H1 (cell line): Measurements from ENCODE around the gene PRKD1. TPM values are rescaled to one million over a fixed set of nuclear protein-coding genes. Genes with fewer than 3 reads are reported as not detected.

Source experiments
- CTCF ChIA-PET: fragments of 300-600 bp; sonication (Branson Sonifier 250); formaldehyde crosslinking; loops from one replicate; lab custom pipeline; 2021; ENCODE audit not compliant: partially characterized antibody; lab: Charles Lee
- POLR2A ChIA-PET: fragments of 300-600 bp; sonication (Branson Sonifier 250); formaldehyde crosslinking; loops from one replicate; lab custom pipeline; 2021; ENCODE audit warnings: inconsistent platforms; ENCODE audit not compliant: partially characterized antibody; lab: Charles Lee
- DNase-seq, 2 experiments: peaks; one replicate each; pipeline versions ENCODE4 v3.0.0 to v3.0.0-alpha.2; 2010 to 2022; ENCODE audit warnings: low spot score in 2 of 2, low read depth in 1 of 2, mixed read lengths in 1 of 2
- FAIRE-seq: peaks from 2 replicates; lab custom pipeline; 2011; peaks lifted over from hg19 to GRCh38; lab: Jason Lieb, UNC
- H2AFZ ChIP-seq: 2 replicates; pipeline ENCODE4 v1.8.1; 2012; ENCODE audit warnings: low read length, inconsistent platforms
- H2AK5ac ChIP-seq: 2 replicates; pipeline ENCODE4 v1.6.1; 2013; ENCODE audit warnings: low read depth, low read length
- H2BK120ac ChIP-seq: replicated peaks from 2 replicates; pipeline ENCODE3; 2013; ENCODE audit warnings: low read depth, low read length, inconsistent platforms
- H2BK12ac ChIP-seq: 2 replicates; pipeline ENCODE4 v1.6.1; 2013; ENCODE audit warnings: low read depth, low read length
- H2BK15ac ChIP-seq: 2 replicates; pipeline ENCODE4 v1.6.1; 2013; ENCODE audit warnings: low read length
- H2BK20ac ChIP-seq: 2 replicates; pipeline ENCODE4 v1.6.1; 2013; ENCODE audit warnings: low read length
- H2BK5ac ChIP-seq: 2 replicates; pipeline ENCODE4 v1.6.1; 2013; ENCODE audit warnings: low read depth, low read length
- H3K14ac ChIP-seq: 2 replicates; pipeline ENCODE4 v1.6.1; 2013; ENCODE audit warnings: inconsistent platforms; ENCODE audit not compliant: insufficient read length
- H3K18ac ChIP-seq: 2 replicates; pipeline ENCODE4 v1.6.1; 2013; ENCODE audit warnings: low read length; ENCODE audit errors: extremely low read depth
- H3K23ac ChIP-seq: 2 replicates; pipeline ENCODE4 v1.6.1; 2013; ENCODE audit warnings: inconsistent platforms; ENCODE audit not compliant: insufficient read length
- H3K23me2 ChIP-seq: 2 replicates; pipeline ENCODE4 v1.6.1; 2013; ENCODE audit warnings: low read depth, low read length
- H3K27ac ChIP-seq: 2 replicates; pipeline ENCODE4 v1.6.1; 2011; ENCODE audit warnings: low read depth, low read length, inconsistent platforms
- H3K27me3 ChIP-seq, 4 experiments: replicated peaks in 1 of 4; 1 replicate in 1 of 4; 2 replicates in 3 of 4; pipeline versions ENCODE4 v1.6.1 to v1.8.1; 2011 to 2013; ENCODE audit warnings: low read length in 3 of 4, mild to moderate bottlenecking in 3 of 4, inconsistent platforms in 2 of 4, mixed read lengths in 2 of 4, moderate library complexity in 1 of 4; ENCODE audit not compliant: control insufficient read depth in 3 of 4, insufficient read depth in 3 of 4; ENCODE audit errors: extremely low read depth in 1 of 4
- H3K36me3 ChIP-seq, 4 experiments: 2 replicates each; pipeline versions ENCODE4 v1.6.1 to v1.8.1; 2011 to 2013; ENCODE audit warnings: mild to moderate bottlenecking in 4 of 4, low read length in 3 of 4, moderate library complexity in 2 of 4, control low read depth in 1 of 4, inconsistent platforms in 1 of 4; ENCODE audit not compliant: insufficient read depth in 4 of 4, control insufficient read depth in 2 of 4
- H3K4ac ChIP-seq: replicated peaks from 2 replicates; pipeline ENCODE3; 2013; ENCODE audit warnings: low read length, low read depth, mixed read lengths, inconsistent platforms; ENCODE audit not compliant: insufficient read length
- H3K4me1 ChIP-seq, 4 experiments: replicated peaks in 1 of 4; 1 replicate in 1 of 4; 2 replicates in 3 of 4; pipeline versions ENCODE4 v1.6.1 to v1.8.1; 2011 to 2013; ENCODE audit warnings: low read length in 3 of 4, inconsistent platforms in 2 of 4, mixed read lengths in 1 of 4; ENCODE audit not compliant: insufficient read depth in 4 of 4, control insufficient read depth in 3 of 4
- H3K4me2 ChIP-seq, 2 experiments: 2 replicates each; pipeline versions ENCODE4 v1.6.1 to v1.8.1; 2011 to 2013; ENCODE audit warnings: low read depth in 2 of 2, low read length in 2 of 2, control low read depth in 1 of 2, inconsistent platforms in 1 of 2, mild to moderate bottlenecking in 1 of 2; ENCODE audit not compliant: insufficient read depth in 1 of 2
- H3K4me3 ChIP-seq, 4 experiments: fragments of 200-600, 300-600 bp in 1 of 4; sonication (generic), shearing (Covaris generic), sonication (Bioruptor Twin) in 1 of 4; 2 replicates each; pipeline versions ENCODE4 v1.5.1 to v1.8.1; 2011 to 2016; ENCODE audit warnings: low read length in 4 of 4, low read depth in 3 of 4, control low read depth in 2 of 4, inconsistent platforms in 2 of 4, mild to moderate bottlenecking in 2 of 4, mixed read lengths in 1 of 4, moderate library complexity in 1 of 4; ENCODE audit not compliant: insufficient read depth in 2 of 4; ENCODE audit errors: extremely low read depth in 1 of 4
- H3K56ac ChIP-seq: replicated peaks from 2 replicates; pipeline ENCODE3; 2013; ENCODE audit warnings: low read depth, mild to moderate bottlenecking, mixed read lengths, low read length, inconsistent platforms; ENCODE audit not compliant: insufficient read length
- H3K79me1 ChIP-seq: 2 replicates; pipeline ENCODE4 v1.6.1; 2013; ENCODE audit warnings: low read depth, low read length, control low read depth
- H3K79me2 ChIP-seq, 2 experiments: 2 replicates each; pipeline versions ENCODE4 v1.6.1 to v1.8.1; 2012 to 2013; ENCODE audit warnings: low read length in 2 of 2, mild to moderate bottlenecking in 2 of 2, inconsistent platforms in 1 of 2; ENCODE audit not compliant: insufficient read depth in 2 of 2, control insufficient read depth in 1 of 2
- H3K9ac ChIP-seq, 4 experiments: replicated peaks in 1 of 4; 1 replicate in 1 of 4; 2 replicates in 3 of 4; pipeline versions ENCODE4 v1.6.1 to v1.8.1; 2011 to 2013; ENCODE audit warnings: low read depth in 3 of 4, low read length in 3 of 4, control low read depth in 2 of 4, mild to moderate bottlenecking in 2 of 4, moderate library complexity in 2 of 4, inconsistent platforms in 1 of 4; ENCODE audit errors: extremely low read depth in 1 of 4
- H3K9me3 ChIP-seq, 2 experiments: 2 replicates each; pipeline versions ENCODE4 v1.6.1 to v1.8.1; 2012 to 2013; ENCODE audit warnings: mild to moderate bottlenecking in 2 of 2, moderate library complexity in 2 of 2, control low read depth in 1 of 2, inconsistent platforms in 1 of 2, low read depth in 1 of 2, low read length in 1 of 2, mixed read lengths in 1 of 2; ENCODE audit not compliant: insufficient read depth in 2 of 2
- H4K20me1 ChIP-seq, 2 experiments: replicated peaks in 1 of 2; 2 replicates each; pipeline versions ENCODE3 to v1.8.1; 2011 to 2013; ENCODE audit warnings: inconsistent platforms in 2 of 2, low read length in 2 of 2, mild to moderate bottlenecking in 1 of 2; ENCODE audit not compliant: insufficient read depth in 2 of 2, control insufficient read depth in 1 of 2
- H4K5ac ChIP-seq: 2 replicates; pipeline ENCODE4 v1.6.1; 2013; ENCODE audit warnings: low read length, low read depth, mixed read lengths, inconsistent platforms; ENCODE audit not compliant: insufficient read length
- H4K8ac ChIP-seq: 2 replicates; pipeline ENCODE4 v1.8.0; 2013; ENCODE audit warnings: mild to moderate bottlenecking, moderate library complexity, low read length, inconsistent platforms; ENCODE audit not compliant: insufficient read depth; ENCODE audit errors: extremely low read depth
- H4K91ac ChIP-seq: replicated peaks from 2 replicates; pipeline ENCODE3; 2013; ENCODE audit warnings: low read length, mixed read lengths, inconsistent platforms; ENCODE audit not compliant: insufficient read length
- EZH2 ChIP-seq: fragments of 200-600 bp; sonication (generic); IDR thresholded peaks from 2 replicates; pipeline ENCODE4 v1.7.1; 2012; ENCODE audit warnings: low read depth, mild to moderate bottlenecking, moderate library complexity, low read length, inconsistent platforms; ENCODE audit not compliant: severe bottlenecking
- JUN ChIP-seq: IDR thresholded peaks from 2 replicates; pipeline ENCODE4 v1.6.1; 2011; ENCODE audit warnings: low read depth, mild to moderate bottlenecking, improper control_type of control experiment, low read length
- RAD21 ChIP-seq, 2 experiments: IDR thresholded peaks in 1 of 2; conservative IDR thresholded peaks in 1 of 2; 2 replicates each; pipeline ENCODE4 v1.6.1; 2011; ENCODE audit warnings: low read depth in 2 of 2, low read length in 2 of 2, improper control_type of control experiment in 1 of 2, inconsistent platforms in 1 of 2, mild to moderate bottlenecking in 1 of 2, moderate library complexity in 1 of 2
- SAP30 ChIP-seq: fragments of 300-600 bp; sonication (generic); IDR thresholded peaks from 2 replicates; pipeline ENCODE4 v1.7.1; 2012; ENCODE audit warnings: low read length, moderate library complexity, mild to moderate bottlenecking, inconsistent platforms; ENCODE audit not compliant: insufficient read depth, insufficient replicate concordance
- SP1 ChIP-seq: IDR thresholded peaks from 2 replicates; pipeline ENCODE4 v1.6.1; 2011; ENCODE audit warnings: low read depth, low read length
- TAF1 ChIP-seq: IDR thresholded peaks from 2 replicates; pipeline ENCODE4 v1.6.1; 2011; ENCODE audit warnings: mild to moderate bottlenecking, low read depth, low read length
- TAF7 ChIP-seq: optimal IDR thresholded peaks from 2 replicates; pipeline ENCODE3; 2011; ENCODE audit warnings: low read depth, mild to moderate bottlenecking, inconsistent platforms, low read length, moderate library complexity, borderline replicate concordance
- TCF12 ChIP-seq: IDR thresholded peaks from 2 replicates; pipeline ENCODE4 v1.6.1; 2011; ENCODE audit warnings: low read depth, mild to moderate bottlenecking, low read length
- whole genome bisulfite sequencing, 2 experiments: shearing (Covaris generic) in 1 of 2; methylation state at CpG; one replicate each; pipeline versions ENCODE4 v1.1.6 to v1.1.7; 2013 to 2015; ENCODE audit warnings: low lambda C conversion rate in 2 of 2, mixed read lengths in 2 of 2, inconsistent platforms in 1 of 2, low coverage in 1 of 2, missing lambda C conversion rate in 1 of 2; ENCODE audit not compliant: insufficient replicate concordance in 2 of 2, insufficient coverage in 1 of 2, insufficient read length in 1 of 2; ENCODE audit errors: extremely low coverage in 1 of 2, missing lambda C conversion rate in 1 of 2; 5-methylcytosine and 5-hydroxymethylcytosine counted together
- polyA plus RNA-seq, 7 experiments: library from polyadenylated mRNA; depleted of rRNA in 3 of 7; stranded (reverse) in 5 of 7; unstranded in 2 of 7; fragments of >200 nt in 5 of 7; fragments of 200-250 nt in 2 of 7; gene quantifications; 1 replicate in 5 of 7; 2 replicates in 1 of 7; 4 replicates in 1 of 7; pipeline versions ENCODE4 v1.2.1 to v1.2.3, GENCODE V29; 2011 to 2013; ENCODE audit warnings: missing spikeins in 2 of 7, mixed read lengths in 2 of 7
- total RNA-seq: library from RNA; stranded (reverse); fragmentation: NEBNext Ultra II Directional; extraction: Animal tissue kit (Norgen Biotek cat#: 25700); gene quantifications from 2 replicates; pipeline ENCODE4 v1.2.1, GENCODE V29; 2021
- TF ChIP-seq, protein P1 (sequence below), 3 experiments: IDR thresholded peaks; 1 replicate in 2 of 3; 2 replicates in 1 of 3; pipeline versions ENCODE4 v1.5.1 to v1.6.1; 2011; ENCODE audit warnings: low read length in 3 of 3, mild to moderate bottlenecking in 3 of 3, inconsistent platforms in 2 of 3, low read depth in 1 of 3, moderate library complexity in 1 of 3; ENCODE audit not compliant: insufficient read depth in 1 of 3; ENCODE audit errors: control extremely low read depth in 1 of 3

The PRKD1 gene
- total and polyA plus RNA-seq, 2 of the 8 experiments (the other 6 are each of a cell fraction or from before 2014, with no cell fraction given) = 3.6 to 6.8 TPM

GRCh38 chr14:29618323-29619067 is 309.2 kb downstream of the PRKD1 start:
- no peak overlapping the region for H3K9ac ChIP-seq
- H3K23me2 ChIP-seq = no peaks in the 10 kb centered on the region
- H3K4me1 ChIP-seq = no peaks in the 10 kb centered on the region; a peak in 1 of 7 replicates
- no peaks in the 10 kb centered on the region for H3K79me1 ChIP-seq
- H3K23ac ChIP-seq = no peak overlapping the region
- no peak overlapping the region for H3K56ac ChIP-seq
- H3K14ac ChIP-seq = no peak overlapping the region
- no peak overlapping the region for H2AFZ ChIP-seq
- no peaks in the 10 kb centered on the region for H3K36me3 ChIP-seq
- ChIA-PET CTCF (interaction anchor here (0.8 kb wide), 1 partner anchor 69 kb away, joined by 3 read pairs; no protein-coding TSS in a partner anchor), POLR2A (interaction anchor here (0.6 kb wide), 1 partner anchor 259 kb away, joined by 3 read pairs; no protein-coding TSS in a partner anchor)
- H4K91ac ChIP-seq = no peak overlapping the region
- no peak for DNase-seq
- WGBS, 2 experiments = 94% methylated on average over 4 of the region's 4 CpGs; no CpG with 5 or more reads in 1 of the 2 experiments
- H2BK20ac ChIP-seq = no peak overlapping the region
- H2BK15ac ChIP-seq = no peak overlapping the region
- no peaks in the 10 kb centered on the region for H4K20me1 ChIP-seq
- H4K5ac ChIP-seq = no peak overlapping the region
- no peak for FAIRE-seq
- no peak overlapping the region for H2BK5ac ChIP-seq
- H2AK5ac ChIP-seq = no peak overlapping the region
- no peak overlapping the region for H4K8ac ChIP-seq
- H3K18ac ChIP-seq = no peak overlapping the region
- H3K4me2 ChIP-seq = no peak overlapping the region
- no peaks in the 10 kb centered on the region for H3K79me2 ChIP-seq
- no peak overlapping the region for H3K4me3 ChIP-seq
- no peak overlapping the region for H3K27ac ChIP-seq
- H3K27me3 ChIP-seq = no peaks in the 10 kb centered on the region
- no peak overlapping the region for H2BK120ac ChIP-seq
- H3K9me3 ChIP-seq = peaks cover 0 to 3% of the 10 kb centered on the region in 2 experiments; a peak in 1 of 4 replicates
- no peak overlapping the region for H2BK12ac ChIP-seq
- H3K4ac ChIP-seq = no peak overlapping the region
- TF ChIP-seq TAF1 (no peak), EZH2 (no peak), SP1 (no peak), JUN (no peak), RAD21 (IDR thresholded peaks at IDR 0.05 in 1 of 2, conservative IDR thresholded peaks at IDR 0.05 in 1 of 2; ENCODE audit: low read depth in 2 of 2, low read length in 2 of 2) (no peak), SAP30 (no peak), TAF7 (no peak), TCF12 (no peak)
- TF ChIP-seq, protein P1, sequence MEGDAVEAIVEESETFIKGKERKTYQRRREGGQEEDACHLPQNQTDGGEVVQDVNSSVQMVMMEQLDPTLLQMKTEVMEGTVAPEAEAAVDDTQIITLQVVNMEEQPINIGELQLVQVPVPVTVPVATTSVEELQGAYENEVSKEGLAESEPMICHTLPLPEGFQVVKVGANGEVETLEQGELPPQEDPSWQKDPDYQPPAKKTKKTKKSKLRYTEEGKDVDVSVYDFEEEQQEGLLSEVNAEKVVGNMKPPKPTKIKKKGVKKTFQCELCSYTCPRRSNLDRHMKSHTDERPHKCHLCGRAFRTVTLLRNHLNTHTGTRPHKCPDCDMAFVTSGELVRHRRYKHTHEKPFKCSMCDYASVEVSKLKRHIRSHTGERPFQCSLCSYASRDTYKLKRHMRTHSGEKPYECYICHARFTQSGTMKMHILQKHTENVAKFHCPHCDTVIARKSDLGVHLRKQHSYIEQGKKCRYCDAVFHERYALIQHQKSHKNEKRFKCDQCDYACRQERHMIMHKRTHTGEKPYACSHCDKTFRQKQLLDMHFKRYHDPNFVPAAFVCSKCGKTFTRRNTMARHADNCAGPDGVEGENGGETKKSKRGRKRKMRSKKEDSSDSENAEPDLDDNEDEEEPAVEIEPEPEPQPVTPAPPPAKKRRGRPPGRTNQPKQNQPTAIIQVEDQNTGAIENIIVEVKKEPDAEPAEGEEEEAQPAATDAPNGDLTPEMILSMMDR (IDR thresholded peaks at IDR 0.05; ENCODE audit: control extremely low read depth in 1 of 3, insufficient read depth in 1 of 3, low read depth in 1 of 3, low read length in 3 of 3) = no peak
